Measurements from ENCODE around the gene NAV1. TPM values are rescaled to one million over a fixed set of nuclear protein-coding genes. Genes with fewer than 3 reads are reported as not detected.
A peak's percentile ranks its signal among the peaks of the same experiment; 100 is the strongest.

The NAV1 gene
- total and polyA plus RNA-seq, 9 of the 15 experiments (the other 6 are each of a cell fraction or from before 2014, with no cell fraction given): 0.91 to 16.8 (median 3.2) TPM

DNA sequence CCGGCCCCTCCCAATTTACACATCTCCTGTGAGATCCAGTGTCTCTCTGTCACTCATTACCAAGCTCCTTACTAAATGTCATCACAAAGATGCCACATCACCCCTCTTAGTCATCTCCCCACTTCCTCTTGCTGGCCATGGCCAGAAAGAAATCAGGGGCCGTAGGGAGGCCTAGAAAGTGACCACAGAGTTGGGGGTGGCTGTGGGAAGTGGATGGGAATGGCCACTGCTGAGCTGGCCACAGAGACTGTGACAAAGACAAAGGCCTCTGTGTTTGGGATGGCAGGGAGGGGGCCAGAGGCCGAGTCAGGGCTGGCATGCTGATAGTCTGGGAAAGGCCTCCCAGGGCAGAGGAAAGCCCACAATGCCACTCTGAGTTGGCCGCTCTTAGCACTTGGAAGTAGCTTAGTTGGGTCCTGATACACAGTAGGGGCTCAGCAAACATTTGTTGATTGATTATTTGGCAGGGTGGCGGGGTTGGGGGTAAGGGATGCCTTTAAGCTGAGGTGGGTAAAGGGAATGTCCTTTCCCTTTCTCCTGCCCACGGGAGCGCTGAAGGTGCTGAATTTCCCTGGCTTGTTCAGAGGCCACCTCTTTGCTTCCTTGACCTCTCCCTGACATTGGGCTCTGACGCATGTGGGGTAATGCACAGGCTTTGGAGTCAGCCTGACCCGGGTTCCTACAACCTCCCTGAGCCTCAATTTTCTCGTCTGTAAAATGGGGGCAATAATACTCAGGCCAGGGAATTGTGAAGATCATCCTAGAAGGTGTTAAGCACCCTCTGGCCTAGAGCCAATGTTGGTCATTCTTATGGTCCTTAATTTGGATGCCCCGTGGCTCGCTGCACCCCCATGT, 13.2 kb downstream of the NAV1 start (continued):
- TF ChIP-seq, protein P1, sequence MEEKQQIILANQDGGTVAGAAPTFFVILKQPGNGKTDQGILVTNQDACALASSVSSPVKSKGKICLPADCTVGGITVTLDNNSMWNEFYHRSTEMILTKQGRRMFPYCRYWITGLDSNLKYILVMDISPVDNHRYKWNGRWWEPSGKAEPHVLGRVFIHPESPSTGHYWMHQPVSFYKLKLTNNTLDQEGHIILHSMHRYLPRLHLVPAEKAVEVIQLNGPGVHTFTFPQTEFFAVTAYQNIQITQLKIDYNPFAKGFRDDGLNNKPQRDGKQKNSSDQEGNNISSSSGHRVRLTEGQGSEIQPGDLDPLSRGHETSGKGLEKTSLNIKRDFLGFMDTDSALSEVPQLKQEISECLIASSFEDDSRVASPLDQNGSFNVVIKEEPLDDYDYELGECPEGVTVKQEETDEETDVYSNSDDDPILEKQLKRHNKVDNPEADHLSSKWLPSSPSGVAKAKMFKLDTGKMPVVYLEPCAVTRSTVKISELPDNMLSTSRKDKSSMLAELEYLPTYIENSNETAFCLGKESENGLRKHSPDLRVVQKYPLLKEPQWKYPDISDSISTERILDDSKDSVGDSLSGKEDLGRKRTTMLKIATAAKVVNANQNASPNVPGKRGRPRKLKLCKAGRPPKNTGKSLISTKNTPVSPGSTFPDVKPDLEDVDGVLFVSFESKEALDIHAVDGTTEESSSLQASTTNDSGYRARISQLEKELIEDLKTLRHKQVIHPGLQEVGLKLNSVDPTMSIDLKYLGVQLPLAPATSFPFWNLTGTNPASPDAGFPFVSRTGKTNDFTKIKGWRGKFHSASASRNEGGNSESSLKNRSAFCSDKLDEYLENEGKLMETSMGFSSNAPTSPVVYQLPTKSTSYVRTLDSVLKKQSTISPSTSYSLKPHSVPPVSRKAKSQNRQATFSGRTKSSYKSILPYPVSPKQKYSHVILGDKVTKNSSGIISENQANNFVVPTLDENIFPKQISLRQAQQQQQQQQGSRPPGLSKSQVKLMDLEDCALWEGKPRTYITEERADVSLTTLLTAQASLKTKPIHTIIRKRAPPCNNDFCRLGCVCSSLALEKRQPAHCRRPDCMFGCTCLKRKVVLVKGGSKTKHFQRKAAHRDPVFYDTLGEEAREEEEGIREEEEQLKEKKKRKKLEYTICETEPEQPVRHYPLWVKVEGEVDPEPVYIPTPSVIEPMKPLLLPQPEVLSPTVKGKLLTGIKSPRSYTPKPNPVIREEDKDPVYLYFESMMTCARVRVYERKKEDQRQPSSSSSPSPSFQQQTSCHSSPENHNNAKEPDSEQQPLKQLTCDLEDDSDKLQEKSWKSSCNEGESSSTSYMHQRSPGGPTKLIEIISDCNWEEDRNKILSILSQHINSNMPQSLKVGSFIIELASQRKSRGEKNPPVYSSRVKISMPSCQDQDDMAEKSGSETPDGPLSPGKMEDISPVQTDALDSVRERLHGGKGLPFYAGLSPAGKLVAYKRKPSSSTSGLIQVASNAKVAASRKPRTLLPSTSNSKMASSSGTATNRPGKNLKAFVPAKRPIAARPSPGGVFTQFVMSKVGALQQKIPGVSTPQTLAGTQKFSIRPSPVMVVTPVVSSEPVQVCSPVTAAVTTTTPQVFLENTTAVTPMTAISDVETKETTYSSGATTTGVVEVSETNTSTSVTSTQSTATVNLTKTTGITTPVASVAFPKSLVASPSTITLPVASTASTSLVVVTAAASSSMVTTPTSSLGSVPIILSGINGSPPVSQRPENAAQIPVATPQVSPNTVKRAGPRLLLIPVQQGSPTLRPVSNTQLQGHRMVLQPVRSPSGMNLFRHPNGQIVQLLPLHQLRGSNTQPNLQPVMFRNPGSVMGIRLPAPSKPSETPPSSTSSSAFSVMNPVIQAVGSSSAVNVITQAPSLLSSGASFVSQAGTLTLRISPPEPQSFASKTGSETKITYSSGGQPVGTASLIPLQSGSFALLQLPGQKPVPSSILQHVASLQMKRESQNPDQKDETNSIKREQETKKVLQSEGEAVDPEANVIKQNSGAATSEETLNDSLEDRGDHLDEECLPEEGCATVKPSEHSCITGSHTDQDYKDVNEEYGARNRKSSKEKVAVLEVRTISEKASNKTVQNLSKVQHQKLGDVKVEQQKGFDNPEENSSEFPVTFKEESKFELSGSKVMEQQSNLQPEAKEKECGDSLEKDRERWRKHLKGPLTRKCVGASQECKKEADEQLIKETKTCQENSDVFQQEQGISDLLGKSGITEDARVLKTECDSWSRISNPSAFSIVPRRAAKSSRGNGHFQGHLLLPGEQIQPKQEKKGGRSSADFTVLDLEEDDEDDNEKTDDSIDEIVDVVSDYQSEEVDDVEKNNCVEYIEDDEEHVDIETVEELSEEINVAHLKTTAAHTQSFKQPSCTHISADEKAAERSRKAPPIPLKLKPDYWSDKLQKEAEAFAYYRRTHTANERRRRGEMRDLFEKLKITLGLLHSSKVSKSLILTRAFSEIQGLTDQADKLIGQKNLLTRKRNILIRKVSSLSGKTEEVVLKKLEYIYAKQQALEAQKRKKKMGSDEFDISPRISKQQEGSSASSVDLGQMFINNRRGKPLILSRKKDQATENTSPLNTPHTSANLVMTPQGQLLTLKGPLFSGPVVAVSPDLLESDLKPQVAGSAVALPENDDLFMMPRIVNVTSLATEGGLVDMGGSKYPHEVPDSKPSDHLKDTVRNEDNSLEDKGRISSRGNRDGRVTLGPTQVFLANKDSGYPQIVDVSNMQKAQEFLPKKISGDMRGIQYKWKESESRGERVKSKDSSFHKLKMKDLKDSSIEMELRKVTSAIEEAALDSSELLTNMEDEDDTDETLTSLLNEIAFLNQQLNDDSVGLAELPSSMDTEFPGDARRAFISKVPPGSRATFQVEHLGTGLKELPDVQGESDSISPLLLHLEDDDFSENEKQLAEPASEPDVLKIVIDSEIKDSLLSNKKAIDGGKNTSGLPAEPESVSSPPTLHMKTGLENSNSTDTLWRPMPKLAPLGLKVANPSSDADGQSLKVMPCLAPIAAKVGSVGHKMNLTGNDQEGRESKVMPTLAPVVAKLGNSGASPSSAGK (IDR thresholded peaks at IDR 0.05): no peak
- TF ChIP-seq MTA1 (IDR thresholded peaks at IDR 0.05; ENCODE audit: borderline replicate concordance) (peak; percentile 46; the same call in 1 of the 2 replicates), ZNF124 (CRISPR knock-in tag; IDR thresholded peaks at IDR 0.05) (no peak), ZC3H4 (CRISPR knock-in tag; IDR thresholded peaks at IDR 0.05; ENCODE audit: borderline replicate concordance) (no peak), ARID2 (IDR thresholded peaks at IDR 0.05) (no peak), BRF2 (IDR thresholded peaks at IDR 0.05; ENCODE audit: borderline replicate concordance, insufficient read depth, insufficient read length) (no peak), MYNN (IDR thresholded peaks at IDR 0.05) (no peak), MYNN (CRISPR knock-in tag; IDR thresholded peaks at IDR 0.05) (no peak)
- TF ChIP-seq, protein P2, sequence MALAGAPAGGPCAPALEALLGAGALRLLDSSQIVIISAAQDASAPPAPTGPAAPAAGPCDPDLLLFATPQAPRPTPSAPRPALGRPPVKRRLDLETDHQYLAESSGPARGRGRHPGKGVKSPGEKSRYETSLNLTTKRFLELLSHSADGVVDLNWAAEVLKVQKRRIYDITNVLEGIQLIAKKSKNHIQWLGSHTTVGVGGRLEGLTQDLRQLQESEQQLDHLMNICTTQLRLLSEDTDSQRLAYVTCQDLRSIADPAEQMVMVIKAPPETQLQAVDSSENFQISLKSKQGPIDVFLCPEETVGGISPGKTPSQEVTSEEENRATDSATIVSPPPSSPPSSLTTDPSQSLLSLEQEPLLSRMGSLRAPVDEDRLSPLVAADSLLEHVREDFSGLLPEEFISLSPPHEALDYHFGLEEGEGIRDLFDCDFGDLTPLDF (CRISPR knock-in tag; IDR thresholded peaks at IDR 0.05): no peak
- TF ChIP-seq, protein P3, sequence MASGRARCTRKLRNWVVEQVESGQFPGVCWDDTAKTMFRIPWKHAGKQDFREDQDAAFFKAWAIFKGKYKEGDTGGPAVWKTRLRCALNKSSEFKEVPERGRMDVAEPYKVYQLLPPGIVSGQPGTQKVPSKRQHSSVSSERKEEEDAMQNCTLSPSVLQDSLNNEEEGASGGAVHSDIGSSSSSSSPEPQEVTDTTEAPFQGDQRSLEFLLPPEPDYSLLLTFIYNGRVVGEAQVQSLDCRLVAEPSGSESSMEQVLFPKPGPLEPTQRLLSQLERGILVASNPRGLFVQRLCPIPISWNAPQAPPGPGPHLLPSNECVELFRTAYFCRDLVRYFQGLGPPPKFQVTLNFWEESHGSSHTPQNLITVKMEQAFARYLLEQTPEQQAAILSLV (tag; IDR thresholded peaks at IDR 0.05): no peak

All from K562 (cell line).